NCI-H2171 treated with DMSO at 0.1 percent for 48 hours (cell line): Measurements from ENCODE around the gene TRIM2.
A peak's percentile ranks its signal among the peaks of the same experiment; 100 is the strongest.

Experiments used
- DNase-seq: peaks from one replicate; lab custom pipeline; 2025; lab: John Stamatoyannopoulos, UW

TRIM2 gene

GRCh38 chr4:153248641-153249198, 44.5 kb downstream of the TRIM2 start:
- DNase-seq: peak; percentile 73

GRCh38 chr4:153249199-153250041, 45.2 kb downstream of the TRIM2 start:
- peak; percentile 77 for DNase-seq

GRCh38 chr4:153252122-153252521, 47.9 kb downstream of the TRIM2 start:
- no peak for DNase-seq

GRCh38 chr4:153255233-153255632, 51.0 kb downstream of the TRIM2 start:
- no peak for DNase-seq

- peak; percentile 66 for DNase-seq
Observed at GRCh38 chr4:153257151-153257620, 52.9 kb downstream of the TRIM2 start.

- peak; percentile 13 for DNase-seq
Observed at GRCh38 chr4:153257991-153258390, 53.7 kb downstream of the TRIM2 start.

GRCh38 chr4:153258750-153259149, 54.5 kb downstream of the TRIM2 start:
- no peak for DNase-seq

GRCh38 chr4:153259661-153260060, 55.4 kb downstream of the TRIM2 start:
- no peak for DNase-seq

- DNase-seq: no peak
Observed at GRCh38 chr4:153260132-153260531, 55.9 kb downstream of the TRIM2 start.

- no peak for DNase-seq
Observed at GRCh38 chr4:153260553-153261300, 56.5 kb downstream of the TRIM2 start.

- DNase-seq: no peak
Observed at GRCh38 chr4:153261461-153261860, 57.2 kb downstream of the TRIM2 start.

GRCh38 chr4:153261914-153262313, 57.7 kb downstream of the TRIM2 start:
- DNase-seq: no peak

GRCh38 chr4:153265306-153266047, 61.2 kb downstream of the TRIM2 start:
- DNase-seq: no peak

- DNase-seq: no peak
Observed at GRCh38 chr4:153266988-153267387, 62.7 kb downstream of the TRIM2 start.

GRCh38 chr4:153267890-153268289, 63.6 kb downstream of the TRIM2 start:
- DNase-seq: no peak

- DNase-seq: no peak
Observed at GRCh38 chr4:153268295-153268694, 64.1 kb downstream of the TRIM2 start.

GRCh38 chr4:153269218-153269990, 65.2 kb downstream of the TRIM2 start:
- DNase-seq: no peak

- DNase-seq: no peak
Observed at GRCh38 chr4:153270361-153270760, 66.1 kb downstream of the TRIM2 start.

- DNase-seq: no peak
Observed at GRCh38 chr4:153271820-153272219, 67.6 kb downstream of the TRIM2 start.

- no peak for DNase-seq
Observed at GRCh38 chr4:153273751-153274150, 69.5 kb downstream of the TRIM2 start.

- DNase-seq: no peak
Observed at GRCh38 chr4:153274967-153275366, 70.7 kb downstream of the TRIM2 start.
